Left colon (tissue), 2 donors: ENCODE data around the gene CCBE1. TPM values are rescaled to one million over a fixed set of nuclear protein-coding genes. Genes with fewer than 3 reads are reported as not detected.

Experiments
- ATAC-seq: fragments of 200-7000 bp; cut with Tn5 transposase; one replicate; pipeline ENCODE4 v1.9.1; 2020; ENCODE audit warnings: mild to moderate bottlenecking, moderate library complexity
- DNase-seq, 2 donors: peaks; one replicate each; pipeline ENCODE4 v3.0.0-alpha.2; 2020
- intact Hi-C, 2 donors: fragments of 100-400 bp; cut with DNase I in 1 of 2; cut with micrococcal nuclease in 1 of 2; formaldehyde crosslinking; loops; one replicate each; pipeline versions ENCODE4 v1.11.2 to v1.14.0; 2022; cut with DNase I, micrococcal nuclease
- total RNA-seq, 2 donors: library from RNA; stranded (reverse); fragmentation: NEBNext Ultra II Directional; extraction: Animal tissue kit (Norgen Biotek cat#: 25700); gene quantifications; one replicate each; pipeline ENCODE4 v1.2.1, GENCODE V29; 2021
- donor health status: DM: no; HTN: no; CAD: no.
- donor health status: DM: yes; HTN: yes; CAD: no.

CCBE1 gene
- total RNA-seq, 2 donors from 2014 or later = 0.31 to 8.0 TPM

- no peak for ATAC-seq
- DNase-seq = no peak
- intact Hi-C loops = loop anchor here in 1 of 2 donors (5.0 kb wide), 1 partner anchor 364 kb away; no protein-coding TSS in a partner anchor
Measured at GRCh38 chr18:59458575-59458974, 238.6 kb downstream of the CCBE1 start.

- intact Hi-C loops = loop anchor here in 1 of 2 donors (5.0 kb wide), 1 partner anchor 366 kb away; no protein-coding TSS in a partner anchor
- DNase-seq = no peak
- ATAC-seq = no peak
Measured at GRCh38 chr18:59456657-59457056, 240.6 kb downstream of the CCBE1 start.

- intact Hi-C loops = loop anchor here in 1 of 2 donors (5.0 kb wide), 1 partner anchor 366 kb away; no protein-coding TSS in a partner anchor
- ATAC-seq (no peak), DNase-seq (no peak)
Measured at GRCh38 chr18:59455728-59456276, 241.4 kb downstream of the CCBE1 start.

- intact Hi-C loops = loop anchor here in 1 of 2 donors (5.0 kb wide), 1 partner anchor 367 kb away; no protein-coding TSS in a partner anchor
- ATAC-seq = no peak
- DNase-seq = no peak
Measured at GRCh38 chr18:59454909-59455727, 242.1 kb downstream of the CCBE1 start.

- intact Hi-C loops = no loop called here
- ATAC-seq (no peak), DNase-seq (no peak)
Measured at GRCh38 chr18:59453468-59453961, 243.7 kb downstream of the CCBE1 start.

GRCh38 chr18:59451963-59452362 is 245.3 kb downstream of the CCBE1 start:
- no peak for ATAC-seq
- intact Hi-C loops = no loop called here

GRCh38 chr18:59451073-59451472 is 246.2 kb downstream of the CCBE1 start:
- intact Hi-C loops = no loop called here
- DNase-seq = no peak
- no peak for ATAC-seq

More at GRCh38 chr18:59451963-59452362, 245.3 kb downstream of the CCBE1 start:
- DNase-seq = no peak

GRCh38 chr18:59448546-59448945 is 248.7 kb downstream of the CCBE1 start:
- no peak for DNase-seq
- no peak for ATAC-seq
- intact Hi-C loops = no loop called here

GRCh38 chr18:59446012-59446411 is 251.2 kb downstream of the CCBE1 start:
- intact Hi-C loops = no loop called here
- ATAC-seq (no peak), DNase-seq (no peak)

GRCh38 chr18:59437851-59438569 is 259.2 kb downstream of the CCBE1 start:
- intact Hi-C loops = no loop called here
- no peak for ATAC-seq
- DNase-seq = no peak

GRCh38 chr18:59432803-59433597 is 264.2 kb downstream of the CCBE1 start:
- ATAC-seq = no peak
- DNase-seq = no peak
- intact Hi-C loops = no loop called here

- no peak for DNase-seq
- intact Hi-C loops = no loop called here
- ATAC-seq = no peak
Measured at GRCh38 chr18:59431131-59431530, 266.1 kb downstream of the CCBE1 start.

GRCh38 chr18:59429608-59430007 is 267.6 kb downstream of the CCBE1 start:
- ATAC-seq (no peak), DNase-seq (no peak)
- intact Hi-C loops = no loop called here

- DNase-seq (no peak), ATAC-seq (no peak)
- intact Hi-C loops = no loop called here
Measured at GRCh38 chr18:59428018-59428417, 269.2 kb downstream of the CCBE1 start.

- DNase-seq (no peak), ATAC-seq (no peak)
- intact Hi-C loops = no loop called here
Measured at GRCh38 chr18:59426855-59427254, 270.4 kb downstream of the CCBE1 start.

GRCh38 chr18:59423259-59423658 is 274.0 kb downstream of the CCBE1 start:
- intact Hi-C loops = no loop called here
- ATAC-seq = no peak
- DNase-seq = no peak

GRCh38 chr18:59420244-59420643 is 277.0 kb downstream of the CCBE1 start:
- no peak for ATAC-seq
- intact Hi-C loops = no loop called here
- DNase-seq = no peak

- DNase-seq (no peak), ATAC-seq (no peak)
- intact Hi-C loops = no loop called here
Measured at GRCh38 chr18:59419386-59419785, 277.8 kb downstream of the CCBE1 start.

- intact Hi-C loops = no loop called here
- ATAC-seq = no peak
- no peak for DNase-seq
Measured at GRCh38 chr18:59416818-59417217, 280.4 kb downstream of the CCBE1 start.
